Measurements from ENCODE around the gene PNCK.
"Not testable (repeated sequence)": the region's sequence is repeated elsewhere in the genome, so short reads cannot be mapped to it uniquely, and the experiment has no call there.

PNCK gene

GRCh38 chrX:153697924-153698865 is 24.6 kb upstream of the PNCK start:
- no peak for DNase-seq

GRCh38 chrX:153696986-153697722 is 23.5 kb upstream of the PNCK start:
- DNase-seq = not testable (repeated sequence)

- not testable (repeated sequence) for DNase-seq
Measured at GRCh38 chrX:153696538-153696937, 22.9 kb upstream of the PNCK start.

GRCh38 chrX:153696100-153696499 is 22.5 kb upstream of the PNCK start:
- no peak for DNase-seq

- no peak for DNase-seq
Measured at GRCh38 chrX:153694687-153695270, 21.2 kb upstream of the PNCK start.

GRCh38 chrX:153694256-153694655 is 20.6 kb upstream of the PNCK start:
- DNase-seq = not testable (repeated sequence)

GRCh38 chrX:153693216-153694086 is 19.8 kb upstream of the PNCK start:
- DNase-seq = no peak

GRCh38 chrX:153692611-153693156 is 19.1 kb upstream of the PNCK start:
- no peak for DNase-seq

GRCh38 chrX:153692003-153692402 is 18.4 kb upstream of the PNCK start:
- DNase-seq = no peak

GRCh38 chrX:153691032-153691827 is 17.6 kb upstream of the PNCK start:
- not testable (repeated sequence) for DNase-seq

GRCh38 chrX:153690466-153690865 is 16.9 kb upstream of the PNCK start:
- no peak for DNase-seq

GRCh38 chrX:153689654-153690465 is 16.2 kb upstream of the PNCK start:
- no peak for DNase-seq

GRCh38 chrX:153688911-153689590 is 15.4 kb upstream of the PNCK start:
- no peak for DNase-seq

GRCh38 chrX:153688506-153688905 is 14.9 kb upstream of the PNCK start:
- no peak for DNase-seq

- DNase-seq = no peak
Measured at GRCh38 chrX:153688071-153688470, 14.5 kb upstream of the PNCK start.

- DNase-seq = no peak
Measured at GRCh38 chrX:153687121-153688039, 13.8 kb upstream of the PNCK start, which contains the start of gene SLC6A8. TSS of gene SLC6A8 (plus strand) at chrX:153687926. CDS start at chrX:153688575, 649 bp downstream.

- DNase-seq = no peak
Measured at GRCh38 chrX:153686711-153687110, 13.1 kb upstream of the PNCK start.
